Measurements from ENCODE around the gene STIP1.

DNA sequence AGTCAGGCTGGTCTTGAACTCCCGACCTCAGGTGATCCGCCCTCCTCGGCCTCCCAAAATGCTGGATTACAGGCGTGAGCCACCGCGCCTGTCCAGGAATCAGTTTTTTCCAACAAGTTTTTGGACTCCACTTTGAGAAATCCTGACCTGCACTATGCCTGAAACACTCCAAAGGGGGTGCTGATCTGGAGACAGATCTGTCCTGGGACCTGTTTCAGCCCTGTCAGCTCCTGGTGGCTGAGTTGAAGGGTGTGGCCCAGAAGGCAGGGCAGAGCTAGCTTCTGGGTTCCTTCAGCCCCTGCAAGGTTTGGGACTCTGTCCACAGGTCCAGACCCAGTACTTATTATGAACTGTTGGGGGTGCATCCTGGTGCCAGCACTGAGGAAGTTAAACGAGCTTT lies 45.6 kb downstream of the STIP1 start:
- TF ChIP-seq, protein P1, sequence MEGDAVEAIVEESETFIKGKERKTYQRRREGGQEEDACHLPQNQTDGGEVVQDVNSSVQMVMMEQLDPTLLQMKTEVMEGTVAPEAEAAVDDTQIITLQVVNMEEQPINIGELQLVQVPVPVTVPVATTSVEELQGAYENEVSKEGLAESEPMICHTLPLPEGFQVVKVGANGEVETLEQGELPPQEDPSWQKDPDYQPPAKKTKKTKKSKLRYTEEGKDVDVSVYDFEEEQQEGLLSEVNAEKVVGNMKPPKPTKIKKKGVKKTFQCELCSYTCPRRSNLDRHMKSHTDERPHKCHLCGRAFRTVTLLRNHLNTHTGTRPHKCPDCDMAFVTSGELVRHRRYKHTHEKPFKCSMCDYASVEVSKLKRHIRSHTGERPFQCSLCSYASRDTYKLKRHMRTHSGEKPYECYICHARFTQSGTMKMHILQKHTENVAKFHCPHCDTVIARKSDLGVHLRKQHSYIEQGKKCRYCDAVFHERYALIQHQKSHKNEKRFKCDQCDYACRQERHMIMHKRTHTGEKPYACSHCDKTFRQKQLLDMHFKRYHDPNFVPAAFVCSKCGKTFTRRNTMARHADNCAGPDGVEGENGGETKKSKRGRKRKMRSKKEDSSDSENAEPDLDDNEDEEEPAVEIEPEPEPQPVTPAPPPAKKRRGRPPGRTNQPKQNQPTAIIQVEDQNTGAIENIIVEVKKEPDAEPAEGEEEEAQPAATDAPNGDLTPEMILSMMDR (IDR thresholded peaks at IDR 0.05): no peak
- TF ChIP-seq EZH2 (IDR thresholded peaks at IDR 0.05; ENCODE audit: borderline replicate concordance, insufficient read depth, low read depth, low read length, poor library complexity, severe bottlenecking): no peak
